GM10266 (cell line): ENCODE measurements around the gene DNM1.

Experiments
- DNase-seq: peaks from one replicate; pipeline ENCODE4 v3.0.0; 2012; ENCODE audit errors: extremely low spot score
- CTCF ChIP-seq: IDR thresholded peaks from 2 replicates; pipeline ENCODE4 v1.5.1; 2012; ENCODE audit warnings: mild to moderate bottlenecking, low read depth; ENCODE audit not compliant: control insufficient read depth, insufficient read depth; ENCODE audit errors: missing control alignments

Gene DNM1

DNA sequence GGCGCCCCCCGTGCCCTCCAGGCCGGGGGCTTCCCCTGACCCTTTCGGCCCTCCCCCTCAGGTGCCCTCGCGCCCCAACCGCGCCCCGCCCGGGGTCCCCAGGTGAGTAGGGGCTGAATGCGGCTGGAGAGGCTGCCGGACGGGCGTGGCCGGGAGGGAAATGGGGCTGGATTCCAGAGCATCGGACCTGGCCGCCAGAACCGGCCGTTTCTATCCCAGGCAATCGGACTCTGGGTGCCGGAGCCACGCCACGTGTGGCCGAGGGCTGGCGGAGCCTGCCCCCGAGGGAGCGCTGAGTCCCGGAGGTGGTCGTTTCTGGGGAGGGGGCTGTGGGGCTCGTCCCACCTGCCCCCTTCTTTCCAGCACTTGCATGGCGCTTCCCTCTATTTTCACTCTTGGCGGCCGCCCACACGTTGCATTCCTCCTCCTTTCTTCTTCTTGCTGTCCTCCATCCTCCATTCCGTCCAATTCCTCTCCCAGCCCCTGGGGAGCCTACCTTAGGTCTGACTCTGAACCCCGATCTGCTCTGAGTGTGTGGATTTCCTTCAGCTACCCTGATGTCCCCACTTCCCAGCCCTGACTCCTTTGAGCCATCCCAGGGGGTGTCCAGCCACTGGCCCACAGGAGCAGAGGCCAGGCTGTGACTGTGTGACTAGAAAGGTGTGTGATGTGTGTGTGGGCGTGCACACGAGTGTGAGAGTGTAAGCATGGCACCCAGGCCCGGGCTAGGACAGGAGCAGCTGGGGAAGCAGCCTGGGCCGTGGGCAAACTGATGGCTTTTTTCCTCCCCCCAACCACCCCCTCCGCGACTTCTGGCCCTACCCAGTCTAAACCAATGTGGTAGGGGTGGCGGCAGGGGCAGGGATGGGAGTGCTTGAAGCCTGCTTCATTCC, 47.9 kb downstream of the DNM1 start:
- TF ChIP-seq CTCF = no peak
- DNase-seq = no peak

GRCh38 chr9:128251732-128252100, 48.5 kb downstream of the DNM1 start:
- no peak for TF ChIP-seq CTCF
- no peak for DNase-seq

DNA sequence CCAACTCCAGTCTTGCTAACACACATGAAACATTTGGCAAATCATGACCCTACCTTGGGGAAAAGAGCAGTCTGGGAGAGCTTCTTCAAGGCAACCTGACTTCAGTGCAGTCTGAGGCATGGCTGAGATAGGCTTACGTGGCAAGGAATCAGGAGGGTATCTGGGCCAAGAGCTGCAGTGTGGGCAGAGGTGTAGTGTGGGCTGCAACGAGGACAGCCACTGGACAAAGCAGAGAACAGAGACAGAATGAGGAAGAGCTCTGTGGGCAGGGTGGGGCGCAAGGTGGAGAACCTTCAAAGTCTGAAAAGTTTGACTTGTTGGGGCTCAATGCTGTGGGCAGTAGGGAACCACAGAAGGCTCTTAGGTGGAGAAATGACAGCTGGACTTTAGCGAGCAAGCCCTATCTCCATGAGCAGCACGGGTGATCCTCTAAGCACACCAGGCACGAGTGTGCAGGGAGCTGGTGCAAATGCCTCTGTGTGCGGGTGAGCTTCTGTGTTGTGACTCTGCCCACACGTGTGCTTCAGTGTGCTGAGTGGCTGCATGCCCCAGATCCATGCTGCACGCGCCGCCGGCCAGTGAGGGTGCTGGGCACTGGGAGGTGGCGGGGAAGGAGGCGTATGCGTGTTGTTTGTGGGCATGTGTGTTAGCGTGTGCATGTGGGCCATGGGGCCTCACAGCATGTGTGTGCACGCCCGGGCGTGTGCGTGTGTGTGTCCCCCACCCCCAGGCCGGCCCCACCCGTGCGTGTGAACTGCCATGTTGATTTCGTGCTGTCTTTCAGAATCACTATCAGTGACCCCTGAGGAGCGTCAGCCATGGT, 49.3 kb downstream of the DNM1 start:
- TF ChIP-seq CTCF = no peak
- DNase-seq = no peak

DNA sequence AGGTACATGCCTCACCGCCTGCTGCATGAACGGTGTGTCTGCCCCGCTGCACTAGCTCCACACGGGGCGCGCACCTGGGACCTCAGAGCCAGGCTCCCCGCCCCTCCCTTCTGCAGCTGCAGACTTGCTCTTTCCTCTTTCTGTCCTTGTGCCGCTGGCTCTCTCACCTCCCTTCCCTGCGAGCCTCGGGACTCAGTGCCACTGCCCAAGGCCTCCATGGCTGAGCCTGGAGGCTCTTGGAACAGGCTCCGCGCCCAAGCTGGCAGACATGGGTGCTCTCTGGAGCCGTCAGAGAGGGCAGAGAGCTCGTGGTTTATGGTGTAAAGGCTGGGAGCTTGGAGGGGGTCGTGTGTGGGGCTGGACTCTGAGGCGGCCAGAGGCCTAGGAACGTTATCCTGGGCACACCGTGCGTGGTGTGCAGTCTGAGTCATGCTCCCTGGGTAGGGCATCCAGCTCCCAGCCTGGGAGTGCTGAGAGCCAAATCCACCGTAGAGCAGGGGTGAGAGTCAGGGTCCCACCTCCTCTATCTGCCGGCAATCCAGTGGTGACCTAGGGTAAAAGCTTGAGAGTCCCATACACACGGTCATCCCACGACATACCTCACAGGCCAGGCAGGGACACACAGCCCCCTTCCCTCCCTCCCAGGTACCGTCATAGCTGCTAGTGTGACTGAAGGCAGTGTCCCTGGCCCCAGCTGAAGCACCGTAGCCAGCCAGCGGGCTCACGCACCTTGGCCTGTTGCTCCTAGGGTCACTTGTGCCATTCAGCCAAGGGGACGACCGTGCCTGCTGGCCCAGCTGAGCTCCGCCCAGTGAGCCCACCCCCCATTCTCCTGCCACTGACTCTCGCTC, 50.2 kb downstream of the DNM1 start:
- no peak for DNase-seq
- no peak for TF ChIP-seq CTCF

DNA sequence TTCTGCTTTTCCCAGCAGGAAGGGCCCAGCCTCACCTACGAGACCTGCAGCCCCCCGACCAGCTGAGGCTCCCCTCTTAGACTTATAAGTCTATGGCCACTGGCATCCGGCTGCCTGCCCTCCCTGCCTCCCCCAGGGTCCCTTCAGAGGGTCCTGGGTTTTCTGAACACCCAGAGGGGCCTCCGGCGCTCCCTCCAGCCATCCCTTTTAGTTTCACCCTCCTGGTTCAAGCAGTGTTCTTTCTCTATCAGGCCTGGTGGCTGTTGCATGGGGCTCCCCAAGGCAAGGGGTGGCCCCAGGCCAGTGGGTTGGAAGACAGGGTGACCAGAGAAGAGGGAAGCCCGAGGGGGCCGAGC, 50.8 kb downstream of the DNM1 start:
- no peak for DNase-seq
- TF ChIP-seq CTCF = no peak

DNA sequence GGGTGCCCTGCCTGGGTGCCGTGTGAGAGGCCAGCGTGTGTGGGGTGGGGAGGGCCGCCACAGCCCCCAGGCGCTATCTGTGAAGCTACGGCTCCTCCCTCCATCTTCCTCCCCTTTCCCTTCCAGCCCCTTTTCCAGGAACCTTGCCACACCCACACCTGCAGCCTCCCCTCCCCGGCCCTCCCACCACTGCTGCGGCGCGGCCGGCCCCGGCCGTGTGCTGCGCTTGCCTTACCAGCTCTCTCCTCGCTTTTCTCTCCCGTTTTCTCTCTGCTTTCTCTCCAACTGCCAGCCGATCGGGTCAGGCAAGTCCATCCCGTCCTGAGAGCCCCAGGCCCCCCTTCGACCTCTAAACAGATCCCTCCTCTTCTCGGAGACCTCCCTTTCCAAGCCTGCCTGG, 51.2 kb downstream of the DNM1 start:
- DNase-seq = no peak
- no peak for TF ChIP-seq CTCF
